HepG2 (cell line): Measurements from ENCODE around the gene CMIP. TPM values are rescaled to one million over a fixed set of nuclear protein-coding genes. Genes with fewer than 3 reads are reported as not detected.

Source experiments
- DPF2 ChIP-seq: sonication (generic); formaldehyde crosslinking; IDR thresholded peaks from 2 replicates; pipeline ENCODE4 v1.4.0; 2020; ENCODE audit warnings: mild to moderate bottlenecking, low read depth, missing genetic modification reagents, borderline replicate concordance
- GLI4 ChIP-seq: sonication (generic); formaldehyde crosslinking; IDR thresholded peaks from 2 replicates; pipeline ENCODE4 v1.5.1; 2020; ENCODE audit warnings: missing genetic modification reagents, mild to moderate bottlenecking, moderate library complexity, borderline replicate concordance
- HDAC1 ChIP-seq: sonication (generic); formaldehyde crosslinking; IDR thresholded peaks from 2 replicates; pipeline ENCODE4 v1.5.1; 2020; ENCODE audit warnings: mild to moderate bottlenecking, missing genetic modification reagents
- RAD21 ChIP-seq: fragments of 450-650 bp; formaldehyde crosslinking; IDR thresholded peaks from 2 replicates; pipeline ENCODE4 v1.5.0; 2020; ENCODE audit warnings: mild to moderate bottlenecking
- RXRA ChIP-seq: sonication (generic); formaldehyde crosslinking; IDR thresholded peaks from 2 replicates; pipeline ENCODE4 v1.5.1; 2020; ENCODE audit warnings: missing genetic modification reagents
- SOX13 ChIP-seq, 3 experiments: fragments of 450-650 bp in 1 of 3; sonication (generic) in 1 of 3; formaldehyde crosslinking in 1 of 3; IDR thresholded peaks in 2 of 3; conservative IDR thresholded peaks in 1 of 3; 2 replicates each; pipeline versions ENCODE4 v1.5.0 to v1.6.1; 2016 to 2020; ENCODE audit warnings: antibody characterized with exemption in 1 of 3, mild to moderate bottlenecking in 1 of 3, missing compliant biosample characterization in 1 of 3, missing genetic modification reagents in 1 of 3, moderate library complexity in 1 of 3
- SP140L ChIP-seq: sonication (generic); formaldehyde crosslinking; IDR thresholded peaks from 2 replicates; pipeline ENCODE4 v1.4.0; 2020; ENCODE audit warnings: missing genetic modification reagents, borderline replicate concordance
- TRIM24 ChIP-seq: sonication (generic); formaldehyde crosslinking; IDR thresholded peaks from 2 replicates; pipeline ENCODE4 v1.8.0; 2022; ENCODE audit warnings: mild to moderate bottlenecking, missing genetic modification reagents
- polyA plus RNA-seq, 8 experiments: library from polyadenylated mRNA; depleted of rRNA in 3 of 8; stranded (reverse) in 7 of 8; unstranded in 1 of 8; fragments of >200 nt; fragmentation: Illumina TruSeq in 4 of 8; extraction: Trizol in 4 of 8; gene quantifications; 2 replicates each; pipeline versions ENCODE4 v1.2.1 to v1.2.3, GENCODE V29; 2011 to 2016; ENCODE audit warnings: low read depth in 4 of 8, missing spikeins in 1 of 8, mixed read lengths in 1 of 8; ENCODE audit not compliant: insufficient read depth in 1 of 8
- total RNA-seq, 5 experiments: library from RNA; depleted of rRNA; stranded (reverse); fragments of >200 nt; fragmentation: Illumina TruSeq; extraction: Trizol; gene quantifications; 2 replicates each; pipeline ENCODE4 v1.2.3, GENCODE V29; 2016; ENCODE audit warnings: low read depth in 1 of 5
- TF ChIP-seq, protein P1 (sequence below): sonication (generic); formaldehyde crosslinking; IDR thresholded peaks from 2 replicates; pipeline ENCODE4 v1.5.0; 2020; ENCODE audit warnings: missing genetic modification reagents
- TF ChIP-seq, protein P2 (sequence below): sonication (generic); formaldehyde crosslinking; IDR thresholded peaks from 2 replicates; pipeline ENCODE4 v1.4.0; 2020; ENCODE audit warnings: low read depth, mild to moderate bottlenecking, missing genetic modification reagents
- TF ChIP-seq, protein P3 (sequence below): sonication (generic); formaldehyde crosslinking; IDR thresholded peaks from 2 replicates; pipeline ENCODE4 v1.5.1; 2020; ENCODE audit warnings: mild to moderate bottlenecking, missing genetic modification reagents, moderate library complexity
- TF ChIP-seq, protein P4 (sequence below): sonication (generic); formaldehyde crosslinking; IDR thresholded peaks from 2 replicates; pipeline ENCODE4 v1.5.0; 2020; ENCODE audit warnings: mild to moderate bottlenecking, missing genetic modification reagents, borderline replicate concordance

CMIP gene
- total and polyA plus RNA-seq, 2 of the 13 experiments (the other 11 are each of a cell fraction or from before 2014, with no cell fraction given), result 10.9 to 18.1 TPM

DNA sequence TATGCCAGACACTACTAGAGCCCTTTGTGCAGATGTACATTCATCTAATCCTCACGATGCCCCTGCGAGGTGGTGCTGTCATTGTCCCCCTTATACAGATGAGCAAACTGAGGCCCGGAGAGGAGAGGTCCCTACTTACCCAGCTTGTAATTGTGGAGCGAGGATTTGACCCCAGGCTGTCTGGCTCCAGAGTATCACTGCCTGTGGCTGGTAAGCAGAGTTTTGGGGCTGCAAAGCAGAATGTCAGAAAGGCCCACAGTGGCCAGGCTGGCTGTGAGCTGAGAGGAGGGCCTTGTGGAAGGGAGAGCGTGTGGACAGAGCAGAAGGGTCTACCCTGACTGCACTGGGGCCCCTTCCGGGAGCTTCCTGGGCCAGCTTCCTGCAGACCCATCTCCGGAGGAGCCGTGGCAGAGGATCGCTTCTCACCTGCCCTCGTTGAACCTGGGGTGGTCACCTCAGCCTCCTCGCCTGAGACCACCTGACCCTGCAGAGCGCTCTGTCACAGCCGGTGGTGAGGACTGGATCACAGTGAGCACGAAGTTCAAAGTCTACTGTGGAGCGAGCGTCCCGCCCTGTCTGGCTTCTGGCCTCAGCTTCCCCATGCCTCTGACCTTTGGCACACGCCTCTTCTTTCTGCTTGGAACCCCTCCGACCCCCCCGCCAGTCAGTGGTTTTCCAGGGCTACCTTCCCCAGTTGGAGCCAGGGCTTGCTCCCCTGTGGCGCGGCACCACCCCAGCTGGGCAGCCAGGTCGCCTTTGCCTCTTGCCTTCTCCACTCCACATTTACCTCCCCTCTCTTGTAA, 12.1 kb downstream of the CMIP start (continued):
- TF ChIP-seq, protein P1, sequence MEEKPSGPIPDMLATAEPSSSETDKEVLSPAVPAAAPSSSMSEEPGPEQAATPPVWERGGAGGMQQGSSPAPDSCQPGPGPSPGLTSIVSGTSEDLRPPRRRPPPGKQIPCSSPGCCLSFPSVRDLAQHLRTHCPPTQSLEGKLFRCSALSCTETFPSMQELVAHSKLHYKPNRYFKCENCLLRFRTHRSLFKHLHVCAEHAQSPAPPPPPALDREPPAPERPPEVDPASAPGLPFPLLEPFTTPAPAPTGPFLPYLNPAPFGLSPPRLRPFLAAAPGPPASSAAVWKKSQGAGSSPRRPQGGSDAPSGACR (CRISPR knock-in tag), result peak; percentile 43; the same call in 1 of the 2 replicates
- TF ChIP-seq, protein P2, sequence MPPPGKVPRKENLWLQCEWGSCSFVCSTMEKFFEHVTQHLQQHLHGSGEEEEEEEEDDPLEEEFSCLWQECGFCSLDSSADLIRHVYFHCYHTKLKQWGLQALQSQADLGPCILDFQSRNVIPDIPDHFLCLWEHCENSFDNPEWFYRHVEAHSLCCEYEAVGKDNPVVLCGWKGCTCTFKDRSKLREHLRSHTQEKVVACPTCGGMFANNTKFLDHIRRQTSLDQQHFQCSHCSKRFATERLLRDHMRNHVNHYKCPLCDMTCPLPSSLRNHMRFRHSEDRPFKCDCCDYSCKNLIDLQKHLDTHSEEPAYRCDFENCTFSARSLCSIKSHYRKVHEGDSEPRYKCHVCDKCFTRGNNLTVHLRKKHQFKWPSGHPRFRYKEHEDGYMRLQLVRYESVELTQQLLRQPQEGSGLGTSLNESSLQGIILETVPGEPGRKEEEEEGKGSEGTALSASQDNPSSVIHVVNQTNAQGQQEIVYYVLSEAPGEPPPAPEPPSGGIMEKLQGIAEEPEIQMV (CRISPR knock-in tag), result peak; percentile 22; the same call in 1 of the 2 replicates
- TF ChIP-seq TRIM24 (CRISPR knock-in tag), result no peak
- peak; percentile 96 for TF ChIP-seq HDAC1
- TF ChIP-seq GLI4, result peak; percentile 62; the same call in 1 of the 2 replicates
- peak; percentile 66 for TF ChIP-seq RAD21 (CRISPR knock-in tag)
- TF ChIP-seq DPF2 (CRISPR knock-in tag), result 0 out of 2 replicates have a peak, but pooled peaks have one; percentile 69
- TF ChIP-seq, protein P3, sequence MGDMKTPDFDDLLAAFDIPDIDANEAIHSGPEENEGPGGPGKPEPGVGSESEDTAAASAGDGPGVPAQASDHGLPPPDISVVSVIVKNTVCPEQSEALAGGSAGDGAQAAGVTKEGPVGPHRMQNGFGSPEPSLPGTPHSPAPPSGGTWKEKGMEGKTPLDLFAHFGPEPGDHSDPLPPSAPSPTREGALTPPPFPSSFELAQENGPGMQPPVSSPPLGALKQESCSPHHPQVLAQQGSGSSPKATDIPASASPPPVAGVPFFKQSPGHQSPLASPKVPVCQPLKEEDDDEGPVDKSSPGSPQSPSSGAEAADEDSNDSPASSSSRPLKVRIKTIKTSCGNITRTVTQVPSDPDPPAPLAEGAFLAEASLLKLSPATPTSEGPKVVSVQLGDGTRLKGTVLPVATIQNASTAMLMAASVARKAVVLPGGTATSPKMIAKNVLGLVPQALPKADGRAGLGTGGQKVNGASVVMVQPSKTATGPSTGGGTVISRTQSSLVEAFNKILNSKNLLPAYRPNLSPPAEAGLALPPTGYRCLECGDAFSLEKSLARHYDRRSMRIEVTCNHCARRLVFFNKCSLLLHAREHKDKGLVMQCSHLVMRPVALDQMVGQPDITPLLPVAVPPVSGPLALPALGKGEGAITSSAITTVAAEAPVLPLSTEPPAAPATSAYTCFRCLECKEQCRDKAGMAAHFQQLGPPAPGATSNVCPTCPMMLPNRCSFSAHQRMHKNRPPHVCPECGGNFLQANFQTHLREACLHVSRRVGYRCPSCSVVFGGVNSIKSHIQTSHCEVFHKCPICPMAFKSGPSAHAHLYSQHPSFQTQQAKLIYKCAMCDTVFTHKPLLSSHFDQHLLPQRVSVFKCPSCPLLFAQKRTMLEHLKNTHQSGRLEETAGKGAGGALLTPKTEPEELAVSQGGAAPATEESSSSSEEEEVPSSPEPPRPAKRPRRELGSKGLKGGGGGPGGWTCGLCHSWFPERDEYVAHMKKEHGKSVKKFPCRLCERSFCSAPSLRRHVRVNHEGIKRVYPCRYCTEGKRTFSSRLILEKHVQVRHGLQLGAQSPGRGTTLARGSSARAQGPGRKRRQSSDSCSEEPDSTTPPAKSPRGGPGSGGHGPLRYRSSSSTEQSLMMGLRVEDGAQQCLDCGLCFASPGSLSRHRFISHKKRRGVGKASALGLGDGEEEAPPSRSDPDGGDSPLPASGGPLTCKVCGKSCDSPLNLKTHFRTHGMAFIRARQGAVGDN (CRISPR knock-in tag), result peak; percentile 96
- TF ChIP-seq RXRA (CRISPR knock-in tag), result peak; percentile 98
- TF ChIP-seq, protein P4, sequence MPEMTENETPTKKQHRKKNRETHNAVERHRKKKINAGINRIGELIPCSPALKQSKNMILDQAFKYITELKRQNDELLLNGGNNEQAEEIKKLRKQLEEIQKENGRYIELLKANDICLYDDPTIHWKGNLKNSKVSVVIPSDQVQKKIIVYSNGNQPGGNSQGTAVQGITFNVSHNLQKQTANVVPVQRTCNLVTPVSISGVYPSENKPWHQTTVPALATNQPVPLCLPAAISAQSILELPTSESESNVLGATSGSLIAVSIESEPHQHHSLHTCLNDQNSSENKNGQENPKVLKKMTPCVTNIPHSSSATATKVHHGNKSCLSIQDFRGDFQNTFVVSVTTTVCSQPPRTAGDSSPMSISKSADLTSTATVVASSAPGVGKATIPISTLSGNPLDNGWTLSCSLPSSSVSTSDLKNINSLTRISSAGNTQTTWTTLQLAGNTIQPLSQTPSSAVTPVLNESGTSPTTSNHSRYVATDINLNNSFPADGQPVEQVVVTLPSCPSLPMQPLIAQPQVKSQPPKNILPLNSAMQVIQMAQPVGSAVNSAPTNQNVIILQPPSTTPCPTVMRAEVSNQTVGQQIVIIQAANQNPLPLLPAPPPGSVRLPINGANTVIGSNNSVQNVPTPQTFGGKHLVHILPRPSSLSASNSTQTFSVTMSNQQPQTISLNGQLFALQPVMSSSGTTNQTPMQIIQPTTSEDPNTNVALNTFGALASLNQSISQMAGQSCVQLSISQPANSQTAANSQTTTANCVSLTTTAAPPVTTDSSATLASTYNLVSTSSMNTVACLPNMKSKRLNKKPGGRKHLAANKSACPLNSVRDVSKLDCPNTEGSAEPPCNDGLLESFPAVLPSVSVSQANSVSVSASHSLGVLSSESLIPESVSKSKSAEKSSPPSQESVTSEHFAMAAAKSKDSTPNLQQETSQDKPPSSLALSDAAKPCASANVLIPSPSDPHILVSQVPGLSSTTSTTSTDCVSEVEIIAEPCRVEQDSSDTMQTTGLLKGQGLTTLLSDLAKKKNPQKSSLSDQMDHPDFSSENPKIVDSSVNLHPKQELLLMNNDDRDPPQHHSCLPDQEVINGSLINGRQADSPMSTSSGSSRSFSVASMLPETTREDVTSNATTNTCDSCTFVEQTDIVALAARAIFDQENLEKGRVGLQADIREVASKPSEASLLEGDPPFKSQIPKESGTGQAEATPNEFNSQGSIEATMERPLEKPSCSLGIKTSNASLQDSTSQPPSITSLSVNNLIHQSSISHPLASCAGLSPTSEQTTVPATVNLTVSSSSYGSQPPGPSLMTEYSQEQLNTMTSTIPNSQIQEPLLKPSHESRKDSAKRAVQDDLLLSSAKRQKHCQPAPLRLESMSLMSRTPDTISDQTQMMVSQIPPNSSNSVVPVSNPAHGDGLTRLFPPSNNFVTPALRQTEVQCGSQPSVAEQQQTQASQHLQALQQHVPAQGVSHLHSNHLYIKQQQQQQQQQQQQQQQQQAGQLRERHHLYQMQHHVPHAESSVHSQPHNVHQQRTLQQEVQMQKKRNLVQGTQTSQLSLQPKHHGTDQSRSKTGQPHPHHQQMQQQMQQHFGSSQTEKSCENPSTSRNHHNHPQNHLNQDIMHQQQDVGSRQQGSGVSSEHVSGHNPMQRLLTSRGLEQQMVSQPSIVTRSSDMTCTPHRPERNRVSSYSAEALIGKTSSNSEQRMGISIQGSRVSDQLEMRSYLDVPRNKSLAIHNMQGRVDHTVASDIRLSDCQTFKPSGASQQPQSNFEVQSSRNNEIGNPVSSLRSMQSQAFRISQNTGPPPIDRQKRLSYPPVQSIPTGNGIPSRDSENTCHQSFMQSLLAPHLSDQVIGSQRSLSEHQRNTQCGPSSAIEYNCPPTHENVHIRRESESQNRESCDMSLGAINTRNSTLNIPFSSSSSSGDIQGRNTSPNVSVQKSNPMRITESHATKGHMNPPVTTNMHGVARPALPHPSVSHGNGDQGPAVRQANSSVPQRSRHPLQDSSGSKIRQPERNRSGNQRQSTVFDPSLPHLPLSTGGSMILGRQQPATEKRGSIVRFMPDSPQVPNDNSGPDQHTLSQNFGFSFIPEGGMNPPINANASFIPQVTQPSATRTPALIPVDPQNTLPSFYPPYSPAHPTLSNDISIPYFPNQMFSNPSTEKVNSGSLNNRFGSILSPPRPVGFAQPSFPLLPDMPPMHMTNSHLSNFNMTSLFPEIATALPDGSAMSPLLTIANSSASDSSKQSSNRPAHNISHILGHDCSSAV, result no peak
- no peak for TF ChIP-seq SP140L
- no peak for TF ChIP-seq SOX13 (IDR thresholded peaks at IDR 0.05)
- TF ChIP-seq SOX13 (CRISPR knock-in tag; conservative IDR thresholded peaks at IDR 0.05 in 1 of 2, IDR thresholded peaks at IDR 0.05 in 1 of 2), result peak in 1 of 2 experiments; percentile 87; a peak in 2 of 4 replicates
